Measurements from ENCODE around the gene OR7A10.

OR7A10 gene

GRCh38 chr19:14848822-14849221, at the start of gene OR7A10:
Gene OR7A10, minus strand, starts transcription at chr19:14848922. Its CDS starts 7,045 bp downstream, at chr19:14841877.
- DNase-seq (ENCODE audit: low read depth, low spot score) = no peak

- DNase-seq (ENCODE audit: low read depth, low spot score) = no peak
Measured at GRCh38 chr19:14890643-14891379, 42.1 kb upstream of the OR7A10 start.

- DNase-seq (ENCODE audit: low read depth, low spot score) = no peak
Measured at GRCh38 chr19:14889994-14890642, 41.4 kb upstream of the OR7A10 start.

GRCh38 chr19:14886032-14886431, 37.3 kb upstream of the OR7A10 start, which contains the start of gene OR7A17:
Gene OR7A17, minus strand, starts transcription at chr19:14886132. Its CDS starts 4,777 bp downstream, at chr19:14881355.
- no peak for DNase-seq (ENCODE audit: low read depth, low spot score)

- peak; percentile 8 for DNase-seq (ENCODE audit: low read depth, low spot score)
Measured at GRCh38 chr19:14871619-14872230, 23.0 kb upstream of the OR7A10 start.

- no peak for DNase-seq (ENCODE audit: low read depth, low spot score)
Measured at GRCh38 chr19:14868497-14868896, 19.8 kb upstream of the OR7A10 start.

GRCh38 chr19:14843578-14843977, 5.1 kb downstream of the OR7A10 start:
- no peak for DNase-seq (ENCODE audit: low read depth, low spot score)

- no peak for DNase-seq (ENCODE audit: low read depth, low spot score)
Measured at GRCh38 chr19:14843169-14843568, 5.6 kb downstream of the OR7A10 start.

GRCh38 chr19:14840206-14840605, 8.5 kb downstream of the OR7A10 start:
- DNase-seq (ENCODE audit: low read depth, low spot score) = no peak

- DNase-seq (ENCODE audit: low read depth, low spot score) = no peak
Measured at GRCh38 chr19:14837391-14837790, 11.3 kb downstream of the OR7A10 start.

- DNase-seq (ENCODE audit: low read depth, low spot score) = no peak
Measured at GRCh38 chr19:14835011-14835410, 13.7 kb downstream of the OR7A10 start, which contains the start of the genes OR7A5 and OR7C1. Gene OR7A5, minus strand, starts transcription at chr19:14835185. Its CDS starts 6,944 bp downstream, at chr19:14828241. Gene OR7C1, minus strand, starts transcription at chr19:14835185. Its CDS starts 35,049 bp downstream, at chr19:14800136.

- DNase-seq (ENCODE audit: low read depth, low spot score) = no peak
Measured at GRCh38 chr19:14830702-14831101, 18.0 kb downstream of the OR7A10 start.

- DNase-seq (ENCODE audit: low read depth, low spot score) = no peak
Measured at GRCh38 chr19:14826006-14826405, 22.7 kb downstream of the OR7A10 start.

- no peak for DNase-seq (ENCODE audit: low read depth, low spot score)
Measured at GRCh38 chr19:14821937-14822336, 26.8 kb downstream of the OR7A10 start.

- no peak for DNase-seq (ENCODE audit: low read depth, low spot score)
Measured at GRCh38 chr19:14818588-14818987, 30.1 kb downstream of the OR7A10 start.

GRCh38 chr19:14817052-14817451, 31.7 kb downstream of the OR7A10 start:
- no peak for DNase-seq (ENCODE audit: low read depth, low spot score)

GRCh38 chr19:14814982-14815652, 33.6 kb downstream of the OR7A10 start:
- no peak for DNase-seq (ENCODE audit: low read depth, low spot score)

- DNase-seq (ENCODE audit: low read depth, low spot score) = no peak
Measured at GRCh38 chr19:14809272-14810057, 39.3 kb downstream of the OR7A10 start.

- no peak for DNase-seq (ENCODE audit: low read depth, low spot score)
Measured at GRCh38 chr19:14804765-14805164, 44.0 kb downstream of the OR7A10 start.

GRCh38 chr19:14798760-14799159, 50.0 kb downstream of the OR7A10 start:
- no peak for DNase-seq (ENCODE audit: low read depth, low spot score)

GRCh38 chr19:14796021-14796420, 52.7 kb downstream of the OR7A10 start:
- DNase-seq (ENCODE audit: low read depth, low spot score) = no peak
